Smooth muscle cell (in vitro differentiated cells): ENCODE results near the gene FAM163A. TPM values are rescaled to one million over a fixed set of nuclear protein-coding genes. Genes with fewer than 3 reads are reported as not detected.
A peak's percentile ranks its signal among the peaks of the same experiment; 100 is the strongest.

ENCODE experiments used
- DNase-seq: peaks from one replicate; lab custom pipeline; 2025; ENCODE audit not compliant: unreplicated experiment; lab: John Stamatoyannopoulos, UW
- H2AFZ ChIP-seq: fragments of 200-600 bp; sonication (generic); 2 replicates; pipeline ENCODE4 v1.6.0; 2016; ENCODE audit warnings: antibody characterized with exemption, low read depth, mild to moderate bottlenecking
- H3F3A ChIP-seq: fragments of 200-600 bp; sonication (generic); 2 replicates; pipeline ENCODE4 v1.6.0; 2017; ENCODE audit warnings: antibody characterized with exemption, low read depth
- H3K27ac ChIP-seq: fragments of 200-600 bp; sonication (generic); 2 replicates; pipeline ENCODE4 v1.5.1; 2016; ENCODE audit warnings: low read depth, mild to moderate bottlenecking
- H3K27me3 ChIP-seq: fragments of 200-600 bp; sonication (generic); 2 replicates; pipeline ENCODE4 v1.6.1; 2016; ENCODE audit warnings: low read depth, mild to moderate bottlenecking
- H3K36me3 ChIP-seq: fragments of 200-600 bp; sonication (generic); 2 replicates; pipeline ENCODE4 v1.5.1; 2016; ENCODE audit warnings: low read depth
- H3K4me1 ChIP-seq: fragments of 200-600 bp; sonication (generic); 2 replicates; pipeline ENCODE4 v1.5.1; 2016; ENCODE audit warnings: low read depth
- H3K4me2 ChIP-seq: fragments of 200-600 bp; sonication (generic); 2 replicates; pipeline ENCODE4 v1.6.0; 2016; ENCODE audit warnings: mild to moderate bottlenecking
- H3K4me3 ChIP-seq: fragments of 200-600 bp; sonication (generic); 2 replicates; pipeline ENCODE4 v1.5.1; 2016; ENCODE audit warnings: mild to moderate bottlenecking
- H3K79me2 ChIP-seq: fragments of 200-600 bp; sonication (generic); 2 replicates; pipeline ENCODE4 v1.6.0; 2016; ENCODE audit warnings: low read depth, mild to moderate bottlenecking
- H3K9ac ChIP-seq: fragments of 200-600 bp; sonication (generic); 2 replicates; pipeline ENCODE4 v1.6.0; 2016; ENCODE audit warnings: low read depth
- H3K9me3 ChIP-seq: fragments of 200-600 bp; sonication (generic); replicated peaks from 2 replicates; pipeline ENCODE4 v1.5.1; 2016; ENCODE audit warnings: low read depth
- H4K20me1 ChIP-seq: fragments of 200-600 bp; sonication (generic); 2 replicates; pipeline ENCODE4 v1.6.0; 2016; ENCODE audit warnings: low read depth
- WGBS: methylation state at CpG from one replicate; pipeline ENCODE4 v1.1.7; 2016; ENCODE audit warnings: low lambda C conversion rate; 5-methylcytosine and 5-hydroxymethylcytosine counted together
- polyA plus RNA-seq: library from polyadenylated mRNA; unstranded; fragments of >200 nt; fragmentation: Nextera tagmentation; extraction: Ambion mirVana; gene quantifications from 2 replicates; pipeline ENCODE4 v1.2.1, GENCODE V29; 2016
- total RNA-seq: library from RNA; depleted of rRNA; stranded (reverse); fragments of >200 nt; gene quantifications from 2 replicates; pipeline ENCODE4 v1.2.3, GENCODE V29; 2014
- TF ChIP-seq, protein P1 (sequence below): fragments of 200-600 bp; sonication (generic); IDR thresholded peaks from 2 replicates; pipeline ENCODE4 v1.5.1; 2017; ENCODE audit warnings: borderline replicate concordance, mild to moderate bottlenecking, antibody characterized with exemption; ENCODE audit not compliant: insufficient read depth, poor library complexity, severe bottlenecking

The FAM163A gene
- total and polyA plus RNA-seq, 2 experiments from 2014 or later: not detected

- H3K9ac ChIP-seq: no peak overlapping the region
- H3K9me3 ChIP-seq: no peaks in the 10 kb centered on the region
- H4K20me1 ChIP-seq: no peaks in the 10 kb centered on the region
- no peak overlapping the region for H2AFZ ChIP-seq
- peaks cover 3% of the 10 kb centered on the region for H3K27me3 ChIP-seq
- no peak overlapping the region for H3K4me2 ChIP-seq
- no peaks in the 10 kb centered on the region for H3K79me2 ChIP-seq
- TF ChIP-seq, protein P1, sequence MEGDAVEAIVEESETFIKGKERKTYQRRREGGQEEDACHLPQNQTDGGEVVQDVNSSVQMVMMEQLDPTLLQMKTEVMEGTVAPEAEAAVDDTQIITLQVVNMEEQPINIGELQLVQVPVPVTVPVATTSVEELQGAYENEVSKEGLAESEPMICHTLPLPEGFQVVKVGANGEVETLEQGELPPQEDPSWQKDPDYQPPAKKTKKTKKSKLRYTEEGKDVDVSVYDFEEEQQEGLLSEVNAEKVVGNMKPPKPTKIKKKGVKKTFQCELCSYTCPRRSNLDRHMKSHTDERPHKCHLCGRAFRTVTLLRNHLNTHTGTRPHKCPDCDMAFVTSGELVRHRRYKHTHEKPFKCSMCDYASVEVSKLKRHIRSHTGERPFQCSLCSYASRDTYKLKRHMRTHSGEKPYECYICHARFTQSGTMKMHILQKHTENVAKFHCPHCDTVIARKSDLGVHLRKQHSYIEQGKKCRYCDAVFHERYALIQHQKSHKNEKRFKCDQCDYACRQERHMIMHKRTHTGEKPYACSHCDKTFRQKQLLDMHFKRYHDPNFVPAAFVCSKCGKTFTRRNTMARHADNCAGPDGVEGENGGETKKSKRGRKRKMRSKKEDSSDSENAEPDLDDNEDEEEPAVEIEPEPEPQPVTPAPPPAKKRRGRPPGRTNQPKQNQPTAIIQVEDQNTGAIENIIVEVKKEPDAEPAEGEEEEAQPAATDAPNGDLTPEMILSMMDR: no peak
- H3K27ac ChIP-seq: no peak overlapping the region
- H3K4me3 ChIP-seq: no peak overlapping the region
- H3K4me1 ChIP-seq: no peaks in the 10 kb centered on the region
- no peaks in the 10 kb centered on the region for H3K36me3 ChIP-seq
- H3F3A ChIP-seq: peaks cover 16% of the 10 kb centered on the region
- no peak for DNase-seq
- 94% methylated on average over 6 of the region's 6 CpGs for WGBS
Measured at GRCh38 chr1:179775009-179775408, 31.9 kb downstream of the FAM163A start.

GRCh38 chr1:179776831-179777230 lies 33.7 kb downstream of the FAM163A start:
- no peak overlapping the region for H3K4me2 ChIP-seq
- peaks cover 3% of the 10 kb centered on the region for H3K27me3 ChIP-seq
- no peaks in the 10 kb centered on the region for H3K36me3 ChIP-seq
- DNase-seq: no peak
- H2AFZ ChIP-seq: no peak overlapping the region
- peaks cover 26% of the 10 kb centered on the region for H3F3A ChIP-seq
- no peak overlapping the region for H3K9ac ChIP-seq
- H4K20me1 ChIP-seq: no peaks in the 10 kb centered on the region
- H3K9me3 ChIP-seq: no peaks in the 10 kb centered on the region
- WGBS: 95% methylated on average over 2 of the region's 2 CpGs
- H3K4me3 ChIP-seq: no peak overlapping the region
- H3K79me2 ChIP-seq: no peaks in the 10 kb centered on the region
- H3K4me1 ChIP-seq: no peaks in the 10 kb centered on the region
- H3K27ac ChIP-seq: no peak overlapping the region
- TF ChIP-seq, protein P1: no peak

GRCh38 chr1:179777731-179778130 lies 34.6 kb downstream of the FAM163A start:
- H3K79me2 ChIP-seq: no peaks in the 10 kb centered on the region
- no peaks in the 10 kb centered on the region for H3K36me3 ChIP-seq
- H3K4me3 ChIP-seq: no peak overlapping the region
- TF ChIP-seq, protein P1: no peak
- peaks cover 26% of the 10 kb centered on the region for H3F3A ChIP-seq
- no peaks in the 10 kb centered on the region for H3K4me1 ChIP-seq
- H3K9ac ChIP-seq: no peak overlapping the region
- no peak overlapping the region for H3K4me2 ChIP-seq
- H4K20me1 ChIP-seq: no peaks in the 10 kb centered on the region
- H3K9me3 ChIP-seq: no peaks in the 10 kb centered on the region
- H2AFZ ChIP-seq: no peak overlapping the region
- peaks cover 3% of the 10 kb centered on the region for H3K27me3 ChIP-seq
- WGBS: 74% methylated on average over 3 of the region's 3 CpGs
- DNase-seq: no peak
- H3K27ac ChIP-seq: no peak overlapping the region

- no peaks in the 10 kb centered on the region for H3K79me2 ChIP-seq
- no peak overlapping the region for H3K27ac ChIP-seq
- no peaks in the 10 kb centered on the region for H3K4me1 ChIP-seq
- H3K36me3 ChIP-seq: no peaks in the 10 kb centered on the region
- no peak overlapping the region for H3K4me3 ChIP-seq
- H3K9ac ChIP-seq: no peak overlapping the region
- H2AFZ ChIP-seq: no peak overlapping the region
- no peaks in the 10 kb centered on the region for H3K27me3 ChIP-seq
- H4K20me1 ChIP-seq: no peaks in the 10 kb centered on the region
- TF ChIP-seq, protein P1: no peak
- H3K9me3 ChIP-seq: no peaks in the 10 kb centered on the region
- DNase-seq: no peak
- 21% methylated on average over 2 of the region's 2 CpGs for WGBS
- H3F3A ChIP-seq: peaks cover 26% of the 10 kb centered on the region
- H3K4me2 ChIP-seq: peak overlapping the region; percentile 29
Measured at GRCh38 chr1:179779645-179780272, 36.7 kb downstream of the FAM163A start.
